DMS 273 (cell line): ENCODE results near the gene ERLEC1.
"Not testable (repeated sequence)": the region's sequence is repeated elsewhere in the genome, so short reads cannot be mapped to it uniquely, and the experiment has no call there.

ENCODE experiments used
- DNase-seq: peaks from one replicate; lab custom pipeline; 2025; ENCODE audit not compliant: unreplicated experiment; lab: John Stamatoyannopoulos, UW

The ERLEC1 gene

DNA sequence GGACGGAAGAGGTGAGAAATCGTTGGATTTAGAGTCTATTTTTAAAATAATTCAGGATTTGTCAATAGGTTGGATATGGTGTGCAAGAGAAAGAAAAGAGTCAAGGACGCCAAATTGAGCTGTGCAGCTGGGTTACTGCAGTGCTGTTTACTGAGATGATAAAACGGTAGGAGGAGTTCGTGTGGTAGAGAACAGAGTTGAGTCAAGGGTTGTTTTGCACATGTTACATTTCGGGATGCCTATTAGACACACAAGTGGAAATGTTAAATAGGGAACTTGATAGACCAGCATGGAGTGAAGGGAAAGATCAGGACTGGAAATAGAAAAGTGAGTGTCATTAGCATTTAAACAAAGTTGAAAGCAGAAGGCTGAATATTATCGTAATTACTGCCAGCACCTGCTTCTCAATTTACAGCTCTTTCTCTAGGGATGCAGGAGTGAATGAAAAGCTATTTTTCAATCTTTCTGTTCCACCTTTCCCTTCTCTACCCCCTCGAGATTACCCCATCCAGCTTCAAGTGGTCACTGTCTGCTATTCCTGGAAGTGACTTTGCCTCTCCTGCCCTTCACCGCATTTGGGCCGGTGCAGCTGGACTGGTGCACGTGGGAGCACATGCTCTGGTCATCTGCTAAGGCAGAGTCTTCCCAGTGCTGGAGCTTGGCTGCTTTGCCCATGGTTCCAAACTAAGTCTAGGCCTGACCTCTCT lies 42.6 kb downstream of the ERLEC1 start:
- peak; percentile 32 for DNase-seq

DNA sequence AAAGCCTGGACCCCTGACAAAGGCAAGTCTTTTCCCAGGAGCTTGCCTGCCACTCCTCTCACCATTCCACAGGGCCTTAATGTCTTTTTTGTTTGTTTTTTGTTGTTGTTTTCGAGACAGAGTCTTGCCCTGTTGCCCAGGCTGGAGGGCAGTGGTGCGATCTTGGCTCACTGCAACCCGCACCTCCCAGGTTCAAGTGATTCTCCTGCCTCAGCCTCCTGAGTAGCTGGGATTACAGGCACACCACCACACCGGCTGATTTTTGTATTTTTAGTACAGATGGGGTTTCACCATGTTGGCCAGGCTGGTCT lies 43.1 kb downstream of the ERLEC1 start:
- DNase-seq = not testable (repeated sequence)

DNA sequence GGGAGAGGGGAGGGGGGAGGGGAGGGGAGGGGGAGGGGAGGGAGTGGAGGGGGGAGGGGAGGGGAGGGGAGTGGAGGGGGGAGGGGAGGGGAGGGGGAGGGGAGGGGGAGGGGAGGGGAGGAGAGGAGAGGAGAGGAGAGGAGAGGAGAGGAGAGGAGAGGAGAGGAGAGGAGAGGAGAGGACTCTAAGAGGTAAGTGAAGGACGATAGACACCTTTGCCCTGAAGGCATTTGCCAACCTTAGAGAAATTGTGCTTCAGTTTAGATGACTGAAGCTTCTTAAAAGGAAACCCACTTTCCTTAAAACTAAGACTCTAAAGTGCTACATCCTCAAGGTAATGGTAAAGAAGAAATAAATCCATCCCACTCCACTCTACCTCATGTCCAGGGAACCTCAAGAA lies 53.7 kb downstream of the ERLEC1 start:
- DNase-seq = no peak

DNA sequence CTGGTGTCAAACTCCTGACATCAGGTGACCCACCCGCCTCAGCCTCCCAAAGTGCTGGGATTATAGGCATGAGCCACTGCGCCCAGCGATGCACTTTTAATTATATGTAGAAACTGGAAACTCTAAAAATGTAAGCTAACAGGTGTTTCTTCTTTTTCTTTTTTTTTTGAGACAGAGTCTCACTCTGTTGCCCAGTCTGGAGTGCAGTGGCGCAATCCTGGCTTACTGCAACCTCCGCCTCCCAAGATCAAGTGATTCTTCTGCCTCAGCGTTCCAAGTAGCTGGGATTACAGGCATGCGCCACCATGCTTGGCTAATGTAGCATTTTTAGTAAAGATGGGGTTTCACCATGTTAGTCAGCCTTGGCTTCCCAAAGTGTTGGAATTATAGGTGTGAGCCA lies 54.8 kb downstream of the ERLEC1 start:
- not testable (repeated sequence) for DNase-seq

DNA sequence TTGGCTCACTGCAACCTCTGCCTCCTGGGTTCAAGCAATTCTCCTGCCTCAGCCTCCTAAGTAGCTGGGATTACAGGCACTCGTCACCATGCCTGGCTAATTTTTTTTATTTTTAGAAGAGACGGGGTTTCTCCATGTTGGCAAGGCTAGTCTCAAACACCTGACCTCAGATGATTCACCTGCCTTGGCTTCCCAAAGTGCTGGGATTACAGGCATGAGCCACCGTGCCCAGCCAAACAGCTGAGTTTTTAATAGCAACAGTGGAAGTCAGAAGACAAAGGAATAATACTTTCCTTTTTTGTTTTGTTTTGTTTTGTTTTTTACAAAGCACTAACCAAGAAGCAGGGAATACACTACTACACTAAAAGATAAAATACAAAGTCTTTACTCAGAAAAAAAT lies 56.0 kb downstream of the ERLEC1 start:
- no peak for DNase-seq

DNA sequence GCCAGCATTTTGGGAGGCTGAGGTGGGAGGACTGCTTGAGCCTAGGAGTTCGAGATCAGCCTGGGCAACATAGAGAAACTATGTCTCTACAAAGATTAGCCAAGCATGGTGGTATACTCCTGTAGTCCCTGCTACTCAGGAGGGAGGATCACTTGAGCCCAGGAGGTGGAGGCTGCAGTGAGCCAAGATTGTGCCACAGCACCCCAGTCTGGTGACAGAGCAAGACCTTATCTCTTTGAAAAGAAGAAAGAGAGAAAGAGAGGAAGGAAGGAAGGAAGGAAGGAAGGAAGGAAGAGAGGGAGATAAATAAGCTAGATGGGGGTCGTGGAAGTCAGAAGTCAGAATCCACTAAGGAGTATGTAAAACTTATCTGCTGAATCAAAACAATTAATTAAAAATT lies 56.8 kb downstream of the ERLEC1 start:
- peak; percentile 9 for DNase-seq

DNA sequence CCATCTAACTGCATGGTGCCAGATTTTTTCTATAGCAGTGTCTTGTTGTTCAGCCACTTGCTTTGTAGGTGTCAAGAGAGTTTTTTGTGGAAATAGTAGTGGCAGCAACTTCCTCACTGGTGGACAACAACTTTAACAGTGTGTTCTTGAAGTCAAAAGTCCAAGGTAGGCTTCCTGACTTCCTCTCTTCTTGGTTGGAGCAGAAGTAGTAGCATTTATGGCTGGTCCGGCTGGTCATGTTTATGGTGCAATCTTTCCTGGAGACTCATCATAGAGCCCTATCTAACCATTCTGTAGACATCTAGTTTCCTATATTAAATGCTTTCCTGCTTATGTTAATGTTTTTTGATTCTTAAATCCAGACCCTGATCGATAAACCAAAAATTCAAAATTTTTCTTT lies 61.2 kb downstream of the ERLEC1 start:
- no peak for DNase-seq

DNA sequence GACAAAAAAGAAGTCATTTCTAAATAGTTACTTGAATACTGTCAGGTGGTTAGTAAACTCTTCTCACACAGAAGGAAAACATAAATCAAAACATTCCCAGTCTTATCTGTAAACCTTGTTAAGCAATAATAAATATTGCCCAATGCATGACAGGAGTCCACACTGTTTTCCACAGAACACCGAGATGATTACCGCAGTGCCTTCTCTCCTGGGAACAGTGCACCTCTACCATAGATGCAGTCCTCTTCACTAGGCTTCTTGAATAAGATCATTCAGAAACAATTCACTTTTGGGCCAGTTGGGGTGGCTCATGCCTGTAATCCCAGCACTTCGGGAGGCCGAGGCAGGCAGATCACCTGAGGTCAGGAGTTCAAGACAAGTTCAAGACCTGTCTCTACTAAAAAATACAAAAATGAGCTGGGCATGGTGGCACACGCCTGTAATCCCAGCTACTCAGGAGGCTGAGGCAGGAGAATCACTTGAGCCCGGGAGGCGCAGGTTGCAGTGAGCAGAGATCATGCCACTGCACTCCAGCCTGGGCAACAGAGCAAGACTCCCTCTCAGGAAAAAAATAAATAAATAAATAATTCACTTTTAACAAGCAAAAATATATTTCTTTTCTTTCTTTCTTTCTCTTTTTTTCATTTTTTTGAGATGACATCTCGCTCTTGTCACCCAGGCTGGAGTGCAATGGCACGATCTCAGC lies 64.4 kb downstream of the ERLEC1 start:
- not testable (repeated sequence) for DNase-seq

DNA sequence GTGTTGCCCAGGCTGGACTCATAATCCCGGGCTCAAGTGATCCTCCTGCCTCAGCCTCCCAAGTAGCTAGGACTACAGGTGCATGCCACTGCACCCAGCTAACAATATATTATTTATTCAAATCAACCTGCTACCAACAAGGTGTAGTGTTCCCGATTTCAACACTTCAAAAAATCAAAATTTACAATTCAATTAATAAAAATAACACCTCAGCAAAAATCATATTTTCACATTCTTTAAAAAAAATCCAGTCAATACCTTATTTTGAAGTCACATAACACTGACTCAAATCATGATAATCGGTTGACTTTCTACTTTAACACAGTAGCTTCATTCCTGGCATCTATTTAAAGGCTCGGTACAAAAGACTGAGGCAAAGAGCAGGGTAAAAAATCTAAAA lies 65.7 kb downstream of the ERLEC1 start:
- DNase-seq = no peak

DNA sequence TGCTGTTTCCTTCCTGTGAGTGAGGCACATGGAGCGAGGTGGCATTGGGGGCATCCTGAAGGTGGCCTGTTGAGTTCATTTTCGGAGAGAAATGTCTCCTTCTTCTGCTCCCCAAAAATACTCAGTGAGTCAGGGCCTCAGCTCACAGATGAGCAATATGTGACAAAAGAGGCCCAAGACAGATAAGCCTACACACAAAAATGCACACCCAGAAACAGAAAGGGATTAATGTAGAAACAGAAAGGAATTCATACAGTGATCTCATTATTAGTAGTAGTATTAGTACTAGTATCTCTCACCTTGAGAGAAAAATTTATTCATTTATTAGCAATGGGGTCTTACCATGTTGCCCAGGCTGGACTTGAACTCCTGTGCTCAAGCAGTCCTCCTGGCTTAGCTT lies 67.8 kb downstream of the ERLEC1 start:
- DNase-seq = no peak

DNA sequence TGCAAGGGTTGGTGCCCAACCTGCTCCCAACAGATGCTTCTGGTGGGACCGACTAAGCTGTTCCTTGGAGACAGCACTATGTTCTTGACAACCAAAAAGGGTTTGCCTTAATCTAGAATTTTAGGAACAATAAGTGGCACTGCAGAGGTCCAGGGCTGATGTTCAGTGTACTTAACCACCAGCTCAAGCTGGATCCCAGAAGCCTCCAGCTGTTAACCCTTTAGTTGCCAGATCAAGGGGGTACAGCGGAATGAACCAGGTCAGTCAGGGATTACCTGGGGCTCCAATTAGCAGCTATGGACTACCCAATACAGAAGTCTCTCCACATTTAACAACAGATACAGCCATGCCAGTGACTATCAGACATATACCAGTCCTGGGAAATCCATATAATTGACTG lies 69.4 kb downstream of the ERLEC1 start:
- peak; percentile 14 for DNase-seq

DNA sequence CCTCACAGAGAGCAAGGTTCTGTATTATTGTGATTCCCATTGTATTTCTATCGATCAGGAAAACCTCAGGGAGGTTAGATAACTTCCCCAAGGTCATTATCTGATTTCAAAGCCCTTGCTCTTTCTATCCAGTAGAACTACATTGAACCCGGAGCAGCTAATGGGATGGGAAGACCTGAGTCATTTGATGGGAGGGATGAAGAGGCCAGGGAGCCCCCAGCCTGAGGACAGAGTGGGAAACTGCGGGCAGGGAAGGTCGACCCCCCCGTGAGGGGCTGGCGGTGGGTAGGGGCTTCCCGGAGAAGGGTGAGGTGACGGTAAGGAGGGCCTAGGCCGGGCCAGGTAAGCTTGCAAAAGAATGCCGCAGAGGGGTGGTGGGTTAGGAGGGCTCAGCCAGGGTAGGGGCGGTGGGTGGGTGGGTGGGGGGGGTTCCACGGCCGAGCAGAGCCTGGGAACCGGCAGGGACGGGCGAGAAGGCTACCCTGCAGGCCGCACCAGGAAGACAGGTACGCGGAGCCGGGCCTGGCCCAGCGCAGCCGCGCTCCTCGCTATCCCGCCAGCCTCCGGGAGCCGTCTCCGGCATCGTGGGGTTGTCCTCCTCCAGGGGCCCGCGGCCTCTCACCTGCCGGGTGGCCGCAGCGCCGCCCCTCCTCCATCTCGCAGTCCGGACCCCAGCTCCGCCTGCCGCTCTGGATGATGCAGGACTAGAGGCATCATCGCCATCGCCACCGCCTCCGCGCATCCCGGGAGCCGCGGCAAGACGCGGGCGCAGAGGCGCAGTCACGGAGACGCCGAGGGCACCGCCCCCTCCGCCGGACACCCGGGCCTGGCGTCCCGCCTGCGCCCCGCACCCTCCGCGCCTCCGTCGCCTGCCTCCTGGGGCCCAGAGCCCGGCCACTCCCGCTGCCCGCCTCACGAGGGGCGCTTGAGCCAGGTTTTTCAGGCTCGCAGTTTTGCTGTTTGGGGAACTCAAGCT lies 72.7 kb downstream of the ERLEC1 start, which contains the start of gene GPR75:
Gene GPR75, minus strand, starts transcription at position 762 of the 976 bp plus-strand sequence. CDS start 5,211 bp downstream, outside the sequence.
- no peak for DNase-seq

DNA sequence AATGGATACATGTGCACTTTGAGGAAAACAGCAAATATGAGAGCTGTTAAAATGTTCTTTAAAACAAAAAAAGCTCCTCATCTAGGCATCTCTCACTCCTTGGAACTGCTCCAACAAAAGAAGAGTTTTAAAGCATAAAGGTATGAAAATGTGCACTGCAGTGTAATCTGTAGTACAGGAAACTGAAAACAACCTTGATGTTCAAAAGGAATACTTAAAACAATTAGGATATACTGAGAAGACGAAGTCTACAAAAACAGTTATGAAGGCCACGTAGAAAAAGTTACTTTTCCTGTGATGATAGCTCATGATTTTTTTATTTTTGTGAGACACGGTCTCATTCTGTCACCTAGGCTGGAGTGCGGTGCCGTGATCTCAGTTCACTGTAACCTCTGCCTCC lies 75.0 kb downstream of the ERLEC1 start:
- no peak for DNase-seq

DNA sequence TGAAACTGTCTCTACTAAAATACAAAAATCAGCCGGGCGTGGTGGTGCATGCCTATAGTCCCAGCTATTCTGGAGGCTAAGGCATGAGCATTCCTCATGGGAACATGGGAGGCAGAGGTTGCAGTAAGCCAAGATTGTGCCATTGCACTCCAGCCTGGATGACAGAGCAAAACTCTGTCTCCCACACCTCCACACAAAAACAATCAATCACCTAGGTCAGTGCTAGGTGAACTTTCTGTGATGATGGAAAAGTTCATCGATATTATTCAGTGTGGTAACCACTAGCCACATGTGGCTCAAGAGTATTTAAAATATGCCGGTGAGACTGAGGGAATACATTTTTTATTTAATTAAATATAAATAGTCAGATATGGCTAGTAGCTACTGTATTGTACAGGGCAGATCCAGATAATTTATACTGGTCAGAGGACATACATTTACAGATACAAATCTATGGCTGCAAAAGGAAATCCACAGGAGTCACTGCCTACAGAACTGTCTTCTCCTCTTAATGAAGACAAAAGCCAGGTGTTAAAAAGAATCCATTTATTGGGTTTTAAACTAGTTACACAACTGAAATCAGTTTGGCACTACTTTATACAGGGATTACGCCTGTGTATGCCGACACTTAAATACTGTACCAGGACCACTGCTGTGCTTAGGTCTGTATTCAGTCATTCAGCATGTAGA lies 76.8 kb downstream of the ERLEC1 start:
- DNase-seq = no peak

DNA sequence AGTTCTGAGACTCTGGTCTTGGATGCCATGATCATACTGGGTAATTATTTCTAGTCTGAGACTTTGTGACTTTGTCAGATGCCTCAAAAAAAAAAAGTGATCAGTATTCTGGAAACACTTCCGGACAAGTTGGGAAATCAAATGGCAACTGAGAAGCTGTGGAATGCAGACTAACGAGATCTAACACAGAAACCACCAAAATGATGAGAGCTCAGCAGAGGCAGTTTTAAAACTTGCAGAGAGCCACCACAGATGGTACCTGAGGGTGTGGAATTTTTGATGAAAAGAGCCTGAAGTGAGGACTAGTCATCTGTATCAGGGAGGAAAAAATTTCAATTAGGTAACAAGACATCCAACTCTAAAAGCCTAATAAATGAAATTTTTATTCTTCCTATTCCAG lies 78.4 kb downstream of the ERLEC1 start:
- no peak for DNase-seq

DNA sequence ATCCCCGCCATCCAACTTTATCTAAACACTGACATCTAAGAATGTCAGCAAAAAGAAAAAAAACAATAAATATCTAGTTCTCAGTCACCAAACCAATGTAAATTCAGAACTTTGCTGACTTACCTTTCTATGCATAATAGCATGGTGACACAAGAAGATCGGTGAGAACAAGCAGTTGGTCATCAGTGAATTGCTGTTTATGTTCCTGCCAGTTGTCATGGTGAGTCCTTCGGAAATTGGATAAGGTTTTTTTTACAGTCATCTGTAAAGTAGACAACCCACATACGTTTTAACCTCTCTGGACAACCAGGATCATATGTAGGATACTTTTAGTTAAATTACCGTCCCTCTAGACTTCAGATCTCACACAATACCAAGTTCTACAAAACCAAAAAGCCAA lies 79.1 kb downstream of the ERLEC1 start:
- no peak for DNase-seq

DNA sequence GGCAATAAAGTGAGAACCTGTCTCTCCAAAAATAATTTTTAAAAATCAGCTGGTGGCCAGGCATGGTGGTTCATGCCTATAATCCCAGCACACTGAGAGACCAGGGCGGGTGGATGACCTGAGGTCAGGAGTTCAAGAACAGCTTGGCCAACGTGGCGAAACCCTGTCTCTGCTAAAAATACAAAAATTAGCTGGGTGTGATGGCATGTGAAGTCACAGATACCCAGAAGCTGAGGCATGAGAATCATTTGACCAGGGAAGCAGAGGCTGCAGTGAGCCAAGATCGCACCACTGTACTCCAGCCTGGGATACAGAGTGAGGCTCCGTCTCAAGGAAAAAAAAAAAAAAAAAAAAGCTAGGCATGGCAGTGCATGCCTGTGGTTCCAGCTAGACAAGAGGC lies 80.3 kb downstream of the ERLEC1 start:
- no peak for DNase-seq

DNA sequence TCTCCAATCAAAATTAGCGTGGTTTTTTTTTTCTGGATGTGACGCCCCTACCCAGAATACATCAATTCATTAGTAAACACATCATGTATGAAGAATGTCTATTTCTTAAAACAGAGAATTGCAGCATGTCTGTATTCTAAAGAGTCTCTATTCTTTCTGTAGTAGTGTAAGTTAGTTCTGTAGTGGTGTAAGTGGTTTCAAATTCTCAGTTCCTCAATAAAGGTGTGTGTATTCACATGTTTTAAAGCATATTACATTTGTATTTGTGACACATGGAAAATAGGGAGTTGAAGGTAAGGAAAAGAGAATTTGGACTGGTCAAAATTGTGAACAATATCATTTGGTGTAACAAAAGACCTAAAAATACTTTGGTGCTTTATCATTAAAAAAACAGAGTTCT lies 80.9 kb downstream of the ERLEC1 start:
- DNase-seq = no peak
